NCI-H1417 (cell line): ENCODE measurements around the gene MYO3A.
A peak's percentile ranks its signal among the peaks of the same experiment; 100 is the strongest.
"Not testable (repeated sequence)": the region's sequence is repeated elsewhere in the genome, so short reads cannot be mapped to it uniquely, and the experiment has no call there.

Source experiments
- DNase-seq, 3 experiments: peaks; one replicate each; lab custom pipeline; 2025; lab: John Stamatoyannopoulos, UW

MYO3A gene

DNA sequence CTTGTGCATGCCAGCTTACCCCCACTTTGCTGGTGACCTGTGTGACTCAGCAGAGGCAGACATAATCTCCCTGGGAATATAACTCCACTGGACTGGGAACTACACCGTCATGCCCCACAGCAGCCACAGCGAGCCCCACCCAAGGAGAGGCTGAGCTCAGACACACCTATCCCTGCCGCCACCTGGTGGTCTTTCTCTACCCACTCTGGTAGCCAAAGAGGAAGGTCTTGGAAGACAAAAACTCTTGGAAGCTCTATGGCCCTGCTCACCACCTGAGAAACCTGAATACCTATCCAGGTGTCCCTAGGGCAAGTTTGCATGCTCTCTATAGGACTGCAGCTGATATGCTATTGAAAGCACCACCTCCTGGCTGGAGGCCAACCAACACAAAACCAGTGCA is 48.1 kb downstream of the MYO3A start:
- no peak for DNase-seq

DNA sequence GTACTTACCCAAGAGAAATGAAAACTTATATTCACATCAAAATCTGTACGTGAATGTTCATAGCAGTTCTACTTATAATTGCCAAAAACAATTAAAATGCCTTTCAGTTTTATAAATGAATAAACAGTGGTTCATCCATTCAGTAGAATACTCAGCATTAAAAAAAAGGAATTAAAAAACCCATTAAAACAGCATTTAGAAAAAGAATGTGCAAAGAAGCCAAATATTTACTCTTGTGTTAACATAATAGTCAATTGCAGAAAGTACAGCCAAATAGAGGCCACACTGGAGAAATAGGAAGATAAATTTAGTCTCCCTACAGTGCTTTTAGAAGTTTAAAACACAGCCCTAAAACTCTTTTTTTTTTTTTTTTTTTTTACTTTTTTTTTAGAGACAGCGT is 54.6 kb downstream of the MYO3A start:
- DNase-seq, result no peak

DNA sequence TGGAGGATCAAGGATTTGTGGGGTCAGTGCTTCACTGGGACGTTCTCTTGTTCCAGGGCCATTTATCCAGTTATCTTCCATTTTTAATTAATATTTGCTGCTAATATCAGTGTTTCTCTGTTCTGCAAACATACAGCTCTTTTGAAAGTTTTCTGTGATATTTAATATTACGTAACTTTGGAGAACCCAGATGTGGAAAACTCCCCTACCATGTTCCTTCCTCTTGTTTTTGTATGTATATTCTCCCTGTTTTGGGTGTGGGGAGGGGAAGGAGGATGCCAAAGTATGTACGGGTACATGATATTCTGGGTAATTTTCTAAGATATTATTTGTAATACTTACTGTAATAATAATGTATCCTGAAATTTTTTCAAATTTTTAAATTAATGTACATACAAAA is 55.9 kb downstream of the MYO3A start:
- DNase-seq, result no peak

DNA sequence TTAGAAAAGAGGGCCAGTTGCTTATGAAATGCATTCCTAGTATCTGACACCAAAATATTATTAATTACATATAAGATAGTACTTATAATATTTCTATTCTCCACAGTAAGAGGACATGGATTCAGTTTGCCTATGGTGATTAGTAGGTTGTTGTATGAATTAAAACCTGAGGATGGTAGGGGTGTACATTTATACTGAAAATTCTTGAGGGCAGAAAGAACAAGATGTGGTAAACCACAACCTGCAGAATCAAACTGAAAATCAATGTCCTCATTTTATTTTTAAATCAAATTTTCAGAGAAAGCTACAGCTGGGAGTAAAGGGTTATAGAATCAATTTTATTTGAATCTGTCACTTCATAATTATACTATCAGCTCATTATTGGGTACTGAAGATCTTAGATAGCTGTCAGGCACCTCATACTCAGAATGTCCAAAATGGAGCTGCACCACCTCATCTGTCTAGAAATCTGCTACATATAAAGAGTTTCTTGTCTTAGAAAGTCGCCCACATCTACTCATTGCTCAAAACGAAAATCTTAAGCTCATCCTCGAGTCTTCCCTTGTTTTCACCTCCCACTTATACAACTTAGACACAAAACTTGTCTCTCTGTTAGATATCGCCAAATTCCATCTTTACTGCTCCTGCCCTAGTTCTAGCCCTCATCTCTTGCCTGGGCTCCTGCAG is 65.4 kb downstream of the MYO3A start:
- DNase-seq, result no peak

DNA sequence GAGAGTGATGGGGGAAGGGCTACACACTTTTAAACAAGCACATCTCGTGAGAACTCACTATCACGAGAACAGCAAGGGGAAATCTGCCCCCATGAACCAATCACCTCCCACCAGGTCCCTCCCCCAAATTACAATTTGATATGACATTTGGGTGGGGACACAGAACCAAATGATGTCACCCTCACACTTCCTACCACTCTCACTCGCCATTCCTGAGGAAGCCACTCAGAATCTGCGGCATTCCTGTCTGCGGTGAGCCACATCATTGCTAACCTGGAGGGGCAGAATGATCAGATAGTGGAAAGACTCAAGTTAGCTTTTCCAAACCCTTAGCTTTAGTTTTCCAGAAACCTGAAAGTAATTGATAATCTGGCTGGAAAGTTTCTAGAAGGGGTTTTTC is 66.9 kb downstream of the MYO3A start:
- DNase-seq, result no peak

DNA sequence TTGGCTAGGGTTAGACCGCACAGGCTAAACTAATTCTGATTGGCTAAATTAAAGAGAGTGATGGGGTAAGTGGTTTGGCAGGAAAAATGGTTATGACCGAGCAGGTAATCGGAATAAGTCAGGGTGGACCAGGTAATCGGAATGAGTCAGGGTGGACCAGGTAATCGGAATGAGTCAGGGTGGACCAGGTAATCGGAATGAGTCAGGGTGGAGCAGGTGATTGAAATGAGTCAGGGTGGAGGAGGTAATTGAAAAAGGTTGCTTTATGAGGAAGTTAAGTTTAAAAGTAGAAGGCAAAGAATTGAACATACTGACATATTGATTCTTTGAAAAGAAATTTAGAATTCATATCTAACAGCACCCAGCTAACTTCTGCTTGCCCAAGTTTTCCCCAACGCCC is 68.4 kb downstream of the MYO3A start:
- not testable (repeated sequence) for DNase-seq

DNA sequence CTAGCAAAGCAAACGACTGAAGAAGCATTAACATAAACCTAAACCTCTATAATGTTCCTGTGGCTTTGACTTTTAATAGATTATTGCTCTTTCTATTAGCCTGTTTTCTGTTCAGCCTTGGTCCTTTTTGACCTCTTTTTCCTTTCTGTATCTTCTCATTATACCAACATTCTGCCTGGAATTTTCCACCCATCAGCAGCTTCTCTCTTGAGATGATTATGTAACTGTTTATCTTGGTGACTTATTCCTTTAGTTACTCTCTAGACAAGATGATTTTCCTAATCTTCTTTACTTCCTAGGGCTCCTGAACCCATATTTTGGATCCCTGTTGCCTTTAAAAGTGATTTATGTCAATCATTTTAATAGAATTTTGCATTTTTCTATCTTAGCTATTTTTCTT is 81.1 kb downstream of the MYO3A start:
- DNase-seq, result no peak

DNA sequence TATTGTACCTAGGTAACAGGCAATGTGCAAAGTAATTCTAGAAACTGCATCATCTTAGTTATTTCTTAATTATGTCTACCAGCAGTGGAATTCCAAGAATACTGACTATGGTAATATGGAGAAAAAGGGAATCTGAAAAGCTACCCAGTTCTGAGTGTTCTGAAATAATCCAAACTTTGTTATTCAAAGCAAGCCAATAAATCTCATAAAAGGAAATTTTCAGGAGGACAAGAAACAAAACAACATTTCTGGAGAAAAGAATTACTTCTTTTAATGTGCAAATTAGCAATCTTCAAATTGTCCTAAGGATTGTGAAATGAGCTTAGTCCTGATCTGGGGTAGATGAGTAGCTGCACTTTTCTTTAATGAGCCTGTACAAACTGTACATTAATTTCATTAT is 88.8 kb downstream of the MYO3A start:
- DNase-seq, result no peak

DNA sequence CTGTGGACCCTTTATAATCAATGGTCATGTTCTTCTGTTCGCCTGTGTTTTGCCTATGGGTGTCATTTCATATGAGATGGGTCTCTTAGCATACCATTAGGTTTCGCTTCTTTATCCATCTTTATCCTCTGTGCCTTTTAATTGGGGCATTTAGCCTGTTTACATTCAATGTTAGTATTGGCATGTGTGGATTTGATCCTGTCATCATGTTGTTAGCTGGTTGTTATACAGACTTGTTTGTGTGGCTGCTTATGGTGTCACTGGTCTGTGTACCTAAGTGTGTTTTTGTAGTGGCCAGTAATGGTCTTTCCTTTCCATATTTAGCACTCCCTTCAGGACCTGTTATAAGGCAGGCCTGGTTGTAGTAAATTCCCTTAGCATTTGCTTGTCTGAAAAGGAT is 90.3 kb downstream of the MYO3A start:
- no peak for DNase-seq

DNA sequence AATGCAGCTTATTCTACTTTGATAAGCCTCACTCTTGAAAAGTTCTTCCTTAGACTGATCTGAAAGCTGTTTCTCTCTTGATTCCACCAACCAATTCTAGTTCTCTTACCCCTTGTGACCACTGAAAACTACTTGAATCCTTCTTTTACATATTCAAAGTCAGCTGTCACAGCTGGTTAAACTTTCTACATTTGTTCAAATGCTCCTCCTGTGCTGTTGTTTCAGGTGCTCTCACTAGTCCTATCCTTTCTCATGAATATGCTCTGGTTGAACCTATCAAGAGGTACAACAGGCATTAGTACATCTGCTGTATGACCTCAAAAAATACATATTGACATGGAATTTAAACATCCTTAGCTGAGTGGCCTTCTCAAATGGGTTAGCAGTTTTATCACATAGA is 91.5 kb downstream of the MYO3A start:
- peak in 1 of 3 experiments; percentile 2 for DNase-seq

DNA sequence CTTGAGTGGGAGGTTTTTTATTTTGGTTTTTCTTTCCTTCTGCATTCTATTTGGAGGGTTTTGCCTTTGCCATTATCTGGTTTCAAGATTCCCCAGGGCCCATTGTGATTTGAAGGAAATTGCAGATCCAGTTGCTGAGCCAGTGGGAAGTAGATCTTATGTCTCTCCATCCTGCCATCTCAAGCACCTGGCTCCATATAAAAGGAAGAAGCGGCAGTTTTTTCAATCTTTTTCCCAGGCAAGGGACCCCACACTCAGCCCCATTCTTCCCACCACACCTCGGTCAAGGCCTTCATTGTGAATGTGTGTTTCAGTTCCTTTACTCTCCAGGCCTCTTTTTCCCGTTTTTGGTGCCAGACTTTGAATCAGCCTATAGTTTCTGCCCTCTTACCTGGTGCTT is 95.8 kb downstream of the MYO3A start:
- peak in 1 of 3 experiments; percentile 3 for DNase-seq

DNA sequence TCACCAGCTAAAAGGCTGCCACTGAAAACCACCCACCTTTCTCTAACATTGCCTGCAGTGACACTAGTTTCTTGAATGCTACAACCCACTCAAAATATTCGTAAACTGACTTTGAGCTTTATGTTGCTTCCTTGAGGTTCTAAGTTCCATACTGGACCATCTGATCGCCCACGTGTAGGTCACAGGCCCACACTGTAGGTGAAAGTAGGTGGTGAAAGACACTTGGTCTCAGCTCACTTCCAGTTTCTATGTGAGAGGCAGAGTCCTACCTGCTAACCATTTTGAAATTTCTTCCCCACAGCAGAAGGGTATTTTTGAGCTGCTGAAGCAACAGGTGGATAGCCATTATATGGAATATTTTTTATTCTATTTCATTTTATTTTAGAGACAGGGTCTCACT is 97.3 kb downstream of the MYO3A start:
- no peak for DNase-seq

DNA sequence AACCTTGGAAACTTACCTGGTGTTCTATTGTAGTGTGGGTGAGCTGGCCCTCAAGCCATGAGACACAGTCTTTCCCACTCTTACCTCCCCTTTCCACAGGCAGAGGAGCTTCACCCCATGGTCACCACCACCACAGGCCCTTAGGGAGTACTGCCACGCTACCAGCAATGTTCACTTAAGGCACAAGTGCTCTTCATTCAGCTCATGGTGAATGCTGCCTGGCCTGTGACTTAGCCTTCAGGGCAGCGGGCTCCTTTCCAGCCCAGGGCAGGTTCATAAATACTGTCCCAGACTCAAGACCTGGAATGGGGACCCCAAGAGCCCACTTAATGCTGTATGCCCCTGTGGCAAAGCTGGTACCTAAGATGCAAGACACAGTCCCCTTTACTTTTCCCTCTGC is 109.4 kb downstream of the MYO3A start:
- no peak for DNase-seq

DNA sequence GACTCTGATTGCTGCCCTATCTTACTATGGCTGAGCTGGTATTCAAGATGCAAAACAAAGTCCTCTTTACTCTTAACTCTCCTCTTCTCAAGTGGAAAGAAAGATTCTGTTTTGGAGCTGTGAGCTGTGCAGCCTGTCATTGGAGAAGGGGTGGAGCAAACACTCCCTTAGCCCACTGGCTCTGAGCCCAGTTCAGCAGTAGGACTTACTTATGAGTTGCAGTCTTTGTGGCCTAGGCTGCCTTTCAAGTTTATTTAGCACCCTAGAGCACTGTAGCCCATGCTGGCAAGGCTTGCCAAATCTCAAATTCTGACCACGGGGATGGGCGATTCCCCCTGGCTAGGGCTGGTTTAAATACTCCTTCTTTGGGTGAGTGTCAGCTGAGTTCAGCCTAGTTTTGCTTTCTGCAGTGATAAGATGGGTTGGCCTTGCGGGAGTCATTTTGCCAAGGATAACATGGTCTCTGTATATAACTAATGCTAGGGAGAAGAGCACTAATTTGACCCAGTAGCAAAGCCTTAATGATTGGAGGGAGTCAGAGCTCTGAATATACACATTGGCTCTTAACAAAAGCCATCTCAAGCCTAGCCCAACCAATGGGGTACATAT is 110.2 kb downstream of the MYO3A start:
- peak in 1 of 3 experiments; percentile 3 for DNase-seq

DNA sequence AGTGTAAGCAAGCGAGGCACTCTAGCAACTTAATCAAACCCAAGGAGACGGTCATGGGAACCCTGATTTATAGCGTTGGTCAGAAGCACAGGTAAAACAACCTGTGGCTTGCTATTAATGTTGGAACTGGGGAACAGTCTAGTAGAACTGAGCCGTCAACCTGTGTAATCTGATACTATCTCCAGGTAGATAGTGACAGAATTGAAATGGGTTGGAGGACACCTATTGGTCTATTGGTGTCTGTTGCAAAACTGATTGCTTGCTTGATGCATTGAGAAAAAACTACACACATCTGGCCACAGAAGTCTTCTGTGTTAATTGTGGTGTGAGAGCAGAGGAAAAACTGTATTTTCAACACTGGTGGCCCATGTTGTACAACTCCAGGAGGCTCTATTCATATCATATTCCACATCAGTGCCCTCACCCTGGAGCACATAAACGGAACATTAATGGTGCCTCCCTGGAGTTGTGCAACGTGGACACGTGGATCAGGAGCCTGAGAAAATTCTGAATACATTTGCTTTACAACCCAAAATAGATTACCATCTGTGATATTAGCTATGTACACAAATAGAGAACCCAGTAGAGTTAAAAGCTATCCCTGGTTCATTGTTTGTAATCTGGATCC is 112.2 kb downstream of the MYO3A start:
- DNase-seq, result peak in 2 of 3 experiments; percentile 4 to 12

DNA sequence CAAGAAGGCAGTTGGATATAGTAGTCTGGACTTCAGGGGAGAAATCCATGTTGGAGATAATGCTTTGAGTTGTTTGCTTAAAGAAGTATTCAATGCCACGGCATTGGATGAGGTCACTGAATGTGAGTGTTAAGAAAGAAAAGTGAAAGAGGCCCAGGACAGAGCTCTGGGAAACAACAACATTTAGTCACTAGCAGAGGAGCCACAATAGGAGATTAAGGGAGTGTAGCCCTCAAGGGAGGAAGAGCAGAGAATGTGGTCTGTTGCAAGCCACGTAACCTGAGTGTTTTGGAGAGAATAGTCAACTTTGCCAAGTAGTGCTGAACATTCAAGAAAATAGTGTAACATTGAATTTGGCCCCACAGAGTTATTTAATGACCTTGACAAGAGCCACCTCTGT is 114.7 kb downstream of the MYO3A start:
- DNase-seq, result no peak

DNA sequence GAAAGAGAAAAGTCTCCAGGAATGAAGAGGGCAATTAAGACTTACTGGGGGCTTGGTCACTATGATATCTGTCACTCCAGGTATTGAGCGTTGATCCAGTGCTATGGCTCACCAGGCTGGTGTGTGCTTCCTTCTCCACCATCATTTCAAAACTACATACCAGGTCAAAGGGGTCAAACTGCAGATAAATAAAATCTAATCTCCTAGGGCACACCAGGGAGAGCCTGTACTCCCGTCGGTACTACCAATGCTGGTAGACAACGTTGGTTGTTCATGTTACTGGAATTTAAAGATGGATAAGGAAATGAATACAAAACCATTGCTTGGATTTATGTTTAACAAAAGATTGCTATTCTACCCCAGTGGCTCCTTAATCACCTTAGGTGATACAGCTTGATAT is 118.3 kb downstream of the MYO3A start:
- no peak for DNase-seq

DNA sequence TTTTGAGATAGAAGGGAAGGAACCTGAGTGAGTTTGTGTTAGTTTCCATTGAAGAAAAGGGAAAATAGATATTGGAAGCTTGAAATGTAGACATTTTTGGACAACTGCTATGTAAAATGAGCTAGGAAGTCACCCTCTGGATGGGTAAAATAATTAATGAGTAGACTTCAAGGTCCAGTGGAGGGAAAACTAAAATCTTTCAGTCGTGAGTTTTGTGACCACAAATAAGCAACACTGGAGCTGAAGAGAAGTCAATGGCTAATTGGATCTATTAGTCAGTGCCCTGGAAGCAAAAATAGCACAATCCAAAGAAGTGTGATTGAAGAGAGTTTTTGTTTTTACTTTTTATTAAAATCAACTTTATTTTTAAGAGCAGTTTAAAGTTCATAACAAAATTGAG is 123.4 kb downstream of the MYO3A start:
- DNase-seq, result no peak

DNA sequence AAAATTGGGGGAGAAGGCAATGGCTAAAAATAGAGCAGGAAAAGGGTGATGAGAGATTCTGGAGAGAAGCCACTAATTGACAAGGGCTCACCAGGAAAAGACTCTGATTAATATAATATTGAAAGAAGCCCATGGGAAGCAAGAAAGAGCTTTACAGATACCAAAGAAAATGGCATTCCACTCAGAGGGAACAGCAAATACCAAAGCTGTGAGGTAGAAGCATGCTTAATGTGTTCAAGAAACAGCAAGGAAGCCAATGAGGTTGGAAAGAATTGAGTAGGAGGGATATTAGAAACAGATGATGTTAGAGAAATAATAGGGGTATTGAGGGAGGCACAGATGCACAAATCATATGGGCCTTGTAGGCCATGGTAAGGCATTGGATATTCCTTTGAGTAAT is 130.1 kb downstream of the MYO3A start:
- DNase-seq, result no peak

DNA sequence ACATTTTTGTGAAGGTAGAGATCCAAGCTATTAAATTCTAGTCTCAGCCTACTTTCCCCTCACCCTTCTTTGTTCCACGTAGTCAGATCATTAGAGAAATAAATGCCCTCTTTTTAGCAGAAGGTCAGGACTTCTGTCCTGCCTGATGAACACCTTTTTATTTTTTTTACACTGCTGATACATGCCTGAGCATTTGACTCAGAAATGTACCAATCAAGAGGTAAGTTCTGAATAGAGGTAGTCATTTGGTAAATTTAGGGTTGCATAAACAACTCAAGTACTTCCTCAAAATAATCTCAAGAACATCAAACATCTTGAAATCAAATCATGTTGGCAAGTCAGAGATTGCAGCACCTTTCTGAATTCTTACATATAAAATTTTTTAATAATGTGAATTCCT is 133.7 kb downstream of the MYO3A start:
- DNase-seq, result no peak

DNA sequence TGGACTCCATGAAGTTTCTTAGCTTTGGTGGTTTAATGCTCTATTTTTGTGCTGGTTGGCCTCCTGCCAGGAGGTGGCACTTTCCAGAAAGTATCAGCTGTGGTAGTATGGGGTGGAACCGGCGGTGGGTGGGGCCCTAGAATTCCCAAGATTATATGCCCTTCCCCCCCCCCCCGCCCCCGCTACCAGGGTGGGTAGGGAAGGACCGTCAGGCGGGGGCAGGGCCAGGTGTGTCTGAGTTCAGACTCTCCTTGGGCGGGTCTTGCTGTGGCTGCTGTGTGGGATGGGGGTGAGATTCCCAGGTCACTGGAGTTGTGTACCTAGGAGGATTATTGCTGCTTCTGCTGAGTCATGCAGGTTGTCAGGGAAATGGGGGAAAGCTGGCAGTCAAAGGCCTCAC is 146.9 kb downstream of the MYO3A start:
- DNase-seq, result not testable (repeated sequence)

DNA sequence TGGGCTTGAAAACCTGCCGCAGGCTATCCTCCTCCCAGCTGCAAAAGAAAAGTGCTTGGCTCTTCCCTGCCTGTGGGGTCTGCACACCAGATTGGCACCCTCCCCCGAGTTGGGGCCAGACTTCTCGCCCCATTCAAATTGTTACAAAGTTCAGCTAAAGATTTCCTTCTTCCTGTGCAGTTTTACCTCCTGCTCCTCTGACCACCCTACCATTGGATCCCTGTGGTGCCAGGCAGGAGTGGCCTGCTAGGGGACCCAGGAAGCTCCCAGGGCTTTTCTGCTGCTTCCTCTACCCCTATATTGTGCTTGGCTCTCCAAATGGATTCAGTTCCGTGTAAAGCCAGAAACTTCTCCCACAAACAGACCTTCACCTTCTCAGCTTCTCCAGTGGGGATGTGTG is 147.4 kb downstream of the MYO3A start:
- no peak for DNase-seq

DNA sequence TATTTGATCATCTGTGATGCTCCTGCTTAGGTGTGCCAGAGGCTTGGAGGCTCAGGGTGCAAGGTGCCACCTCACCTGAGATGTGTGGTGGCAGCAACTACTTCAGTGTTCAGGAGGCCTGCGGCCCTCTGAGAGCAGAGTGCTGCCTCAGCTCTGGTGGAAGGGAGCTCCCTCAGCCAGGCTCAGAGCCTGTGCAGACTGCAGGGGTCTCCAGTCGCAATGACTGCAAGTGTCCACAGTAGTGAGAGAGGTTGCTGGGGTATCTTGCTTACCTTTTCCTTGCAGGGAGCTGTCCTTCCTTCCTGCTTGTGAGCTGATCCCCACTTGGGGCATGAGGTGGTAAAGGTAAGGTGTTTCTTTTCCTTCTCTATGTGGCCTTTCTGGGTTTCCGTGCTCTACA is 151.5 kb downstream of the MYO3A start:
- DNase-seq, result no peak

DNA sequence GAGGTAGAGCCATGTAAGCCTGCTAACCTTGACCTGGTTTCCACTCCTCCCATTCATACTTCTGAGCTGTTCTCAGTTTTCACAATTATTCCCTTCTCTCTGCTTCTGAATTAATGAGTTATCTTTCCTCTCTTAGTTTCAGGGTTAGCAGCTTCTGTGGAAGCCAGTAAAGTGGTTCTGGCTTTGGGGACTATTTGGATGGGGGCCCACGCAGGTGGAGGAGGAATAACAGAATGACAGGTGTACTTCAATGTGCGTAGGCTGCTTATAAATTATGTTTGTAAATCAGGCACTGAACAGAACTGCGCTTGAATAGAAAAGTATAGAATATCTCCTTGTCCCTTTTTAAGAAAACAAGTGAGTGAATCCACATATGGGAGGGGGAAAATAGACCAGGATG is 153.6 kb downstream of the MYO3A start:
- DNase-seq, result no peak
